Measurements from ENCODE around the gene HAPLN2.

The HAPLN2 gene

DNA sequence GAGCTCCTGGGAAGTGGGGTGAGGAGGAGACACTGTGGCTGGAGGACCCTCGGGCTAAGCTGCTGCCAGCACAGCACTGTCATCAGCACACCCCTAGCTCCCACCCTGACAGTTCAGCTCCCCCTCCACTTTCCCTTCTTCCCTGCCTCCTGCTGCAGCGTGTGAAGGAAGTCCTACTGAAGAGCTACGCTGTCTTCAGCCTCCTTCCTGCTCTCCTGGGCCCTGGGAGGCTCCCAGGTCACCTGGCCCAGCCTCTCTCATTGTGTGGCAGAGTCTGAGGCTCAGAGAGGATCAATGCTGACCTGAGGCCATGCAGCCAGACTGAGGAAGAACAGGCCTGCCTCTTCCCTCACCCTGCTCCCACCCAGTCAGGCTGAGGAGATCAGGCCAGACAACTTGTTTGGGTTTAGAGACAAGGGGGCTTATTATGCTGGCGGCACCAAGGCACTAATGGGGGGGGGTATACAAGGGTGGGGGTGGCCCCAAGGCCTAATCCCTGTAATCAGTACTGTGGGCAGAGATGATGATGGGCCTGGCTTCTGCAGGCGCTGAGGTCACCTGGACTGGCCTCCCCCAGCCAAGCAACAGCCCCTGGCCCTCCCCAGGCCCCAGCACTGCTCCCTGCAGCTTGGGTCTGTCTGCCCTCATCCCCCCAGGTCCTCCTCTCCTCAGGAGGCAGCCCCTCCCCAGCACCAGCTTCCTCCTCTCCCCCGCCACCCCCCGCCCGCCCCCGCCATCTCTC is 48.9 kb downstream of the HAPLN2 start:
- H4K8ac ChIP-seq (ENCODE audit: low read depth, low read length): no peak overlapping the region
- no CpG with 5 or more reads among the region's 9 CpGs for WGBS, 2 donors (ENCODE audit: extremely low coverage in 2 of 2, insufficient read length in 2 of 2, insufficient replicate concordance in 1 of 2)
- peak overlapping the region; percentile 20 for H3K4me2 ChIP-seq (ENCODE audit: insufficient read depth, low read length, poor library complexity, severe bottlenecking)
- peak overlapping the region; percentile 2 for H3K14ac ChIP-seq (ENCODE audit: low read length)
- peak overlapping the region; percentile 40 for H2BK5ac ChIP-seq (ENCODE audit: low read length)
- no peak overlapping the region for H2AFZ ChIP-seq (ENCODE audit: low read length)
- no peak for DNase-seq (ENCODE audit: low spot score)
- H3K23ac ChIP-seq (ENCODE audit: low read depth, low read length, poor library complexity): peak overlapping the region; percentile 44
- H2BK12ac ChIP-seq (ENCODE audit: low read length): no peak overlapping the region
- no peak overlapping the region for H4K91ac ChIP-seq (ENCODE audit: low read depth, low read length, poor library complexity)
- peak overlapping the region; percentile 60 for H2BK15ac ChIP-seq (ENCODE audit: low read length)
- H3K18ac ChIP-seq (ENCODE audit: low read length): peak overlapping the region; percentile 95
- H3K9ac ChIP-seq (ENCODE audit: low read depth, low read length, poor library complexity): peak overlapping the region; percentile 73
- H3K9me3 ChIP-seq (replicated peaks in 1 of 2; ENCODE audit: control insufficient read depth in 2 of 2, insufficient read depth in 1 of 2, low read depth in 1 of 2, low read length in 2 of 2): peaks cover 2 to 10% of the 10 kb centered on the region in 2 donors
- peaks cover 69 to 74% of the 10 kb centered on the region in 2 donors for H3K4me1 ChIP-seq (ENCODE audit: control insufficient read depth in 2 of 2, insufficient read depth in 1 of 2, low read depth in 1 of 2, low read length in 2 of 2)
- no peak overlapping the region for H3K4ac ChIP-seq (ENCODE audit: low read length)
- H3K27me3 ChIP-seq (ENCODE audit: control insufficient read depth in 3 of 3, insufficient read depth in 3 of 3, low read depth in 1 of 3, low read length in 3 of 3): no peaks in the 10 kb centered on the region
- no peak overlapping the region for H3K4me3 ChIP-seq (ENCODE audit: low read length in 2 of 2)
- H3K79me1 ChIP-seq (ENCODE audit: low read depth, low read length): peaks cover 6% of the 10 kb centered on the region
- H3K27ac ChIP-seq (replicated peaks; ENCODE audit: low read length): peak overlapping the region; percentile 61
- H2AK5ac ChIP-seq (ENCODE audit: low read depth, low read length): peak overlapping the region; percentile 87
- peaks cover 23 to 24% of the 10 kb centered on the region in 2 donors for H3K36me3 ChIP-seq (replicated peaks in 1 of 2; ENCODE audit: control insufficient read depth in 2 of 2, insufficient read depth in 2 of 2, low read length in 2 of 2)
- H2BK120ac ChIP-seq (ENCODE audit: low read depth, low read length): no peak overlapping the region

- H3K23ac ChIP-seq (ENCODE audit: low read depth, low read length, poor library complexity): peak overlapping the region; percentile 70
- peak overlapping the region; percentile 22 for H3K14ac ChIP-seq (ENCODE audit: low read length)
- no peaks in the 10 kb centered on the region for H3K27me3 ChIP-seq (ENCODE audit: control insufficient read depth in 3 of 3, insufficient read depth in 3 of 3, low read depth in 1 of 3, low read length in 3 of 3)
- WGBS, 2 donors (ENCODE audit: extremely low coverage in 2 of 2, insufficient read length in 2 of 2, insufficient replicate concordance in 1 of 2): no CpG with 5 or more reads among the region's 17 CpGs
- no peak overlapping the region for H4K8ac ChIP-seq (ENCODE audit: low read depth, low read length)
- peak overlapping the region; percentile 20 for H3K4me2 ChIP-seq (ENCODE audit: insufficient read depth, low read length, poor library complexity, severe bottlenecking)
- no peak overlapping the region for H2BK120ac ChIP-seq (ENCODE audit: low read depth, low read length)
- H4K91ac ChIP-seq (ENCODE audit: low read depth, low read length, poor library complexity): peak overlapping the region; percentile 19
- peak overlapping the region; percentile 76 for H2BK12ac ChIP-seq (ENCODE audit: low read length)
- peaks cover 8% of the 10 kb centered on the region for H3K79me1 ChIP-seq (ENCODE audit: low read depth, low read length)
- peaks cover 64 to 70% of the 10 kb centered on the region in 2 donors for H3K4me1 ChIP-seq (ENCODE audit: control insufficient read depth in 2 of 2, insufficient read depth in 1 of 2, low read depth in 1 of 2, low read length in 2 of 2)
- H3K4me3 ChIP-seq (ENCODE audit: low read length in 2 of 2): no peak overlapping the region
- H2BK5ac ChIP-seq (ENCODE audit: low read length): peak overlapping the region; percentile 40
- peaks cover 24 to 28% of the 10 kb centered on the region in 2 donors for H3K36me3 ChIP-seq (replicated peaks in 1 of 2; ENCODE audit: control insufficient read depth in 2 of 2, insufficient read depth in 2 of 2, low read length in 2 of 2)
- H3K9me3 ChIP-seq (replicated peaks in 1 of 2; ENCODE audit: control insufficient read depth in 2 of 2, insufficient read depth in 1 of 2, low read depth in 1 of 2, low read length in 2 of 2): peaks cover 2 to 10% of the 10 kb centered on the region in 2 donors
- peak overlapping the region; percentile 93 for H3K18ac ChIP-seq (ENCODE audit: low read length)
- H2AFZ ChIP-seq (ENCODE audit: low read length): no peak overlapping the region
- no peak for DNase-seq (ENCODE audit: low spot score)
- H2BK15ac ChIP-seq (ENCODE audit: low read length): peak overlapping the region; percentile 60
- H3K4ac ChIP-seq (ENCODE audit: low read length): peak overlapping the region; percentile 23
- peak overlapping the region; percentile 54 for H3K9ac ChIP-seq (ENCODE audit: low read depth, low read length, poor library complexity)
- peak overlapping the region; percentile 87 for H2AK5ac ChIP-seq (ENCODE audit: low read depth, low read length)
- H3K27ac ChIP-seq (replicated peaks; ENCODE audit: low read length): peak overlapping the region; percentile 61
Observed at GRCh38 chr1:156668801-156669637, 49.8 kb downstream of the HAPLN2 start.

- peak overlapping the region; percentile 61 for H3K27ac ChIP-seq (replicated peaks; ENCODE audit: low read length)
- peaks cover 64 to 70% of the 10 kb centered on the region in 2 donors for H3K4me1 ChIP-seq (ENCODE audit: control insufficient read depth in 2 of 2, insufficient read depth in 1 of 2, low read depth in 1 of 2, low read length in 2 of 2)
Observed at GRCh38 chr1:156669794-156670193, 50.6 kb downstream of the HAPLN2 start.

DNA sequence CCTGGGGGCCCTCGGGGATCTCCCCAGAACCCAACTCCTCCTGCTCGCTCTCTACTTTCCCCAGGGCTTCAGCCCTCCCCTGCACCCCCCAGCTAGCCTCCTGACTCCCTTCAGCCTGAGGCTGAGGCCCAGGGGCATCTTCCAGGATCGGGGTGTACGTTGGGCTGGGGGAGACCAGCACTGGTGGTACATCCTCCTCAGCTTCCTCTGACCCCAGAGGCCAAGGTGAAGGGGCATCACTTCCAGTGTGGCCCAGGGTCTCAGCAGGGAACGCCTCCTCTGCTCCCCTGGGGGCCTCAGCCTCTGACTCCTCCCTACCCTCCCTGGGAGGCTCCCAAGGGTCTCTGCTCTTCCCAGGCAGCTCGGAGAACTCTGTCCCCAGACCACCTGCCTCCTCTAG is 51.1 kb downstream of the HAPLN2 start:
- Histone ChIP-seq H3K4me2 (ENCODE audit: insufficient read depth, low read length, poor library complexity, severe bottlenecking) (no peak overlapping the region), H3K4me1 (ENCODE audit: control insufficient read depth in 2 of 2, insufficient read depth in 1 of 2, low read depth in 1 of 2, low read length in 2 of 2) (peaks cover 63 to 71% of the 10 kb centered on the region in 2 donors), H2AFZ (ENCODE audit: low read length) (no peak overlapping the region), H3K4me3 (ENCODE audit: low read length in 2 of 2) (no peak overlapping the region), H3K23ac (ENCODE audit: low read depth, low read length, poor library complexity) (no peak overlapping the region), H3K27me3 (ENCODE audit: control insufficient read depth in 3 of 3, insufficient read depth in 3 of 3, low read depth in 1 of 3, low read length in 3 of 3) (no peaks in the 10 kb centered on the region), H3K9ac (ENCODE audit: low read depth, low read length, poor library complexity) (no peak overlapping the region), H3K18ac (ENCODE audit: low read length) (peak overlapping the region; percentile 69), H4K8ac (ENCODE audit: low read depth, low read length) (no peak overlapping the region), H3K27ac (replicated peaks; ENCODE audit: low read length) (peak overlapping the region; percentile 61), H3K36me3 (replicated peaks in 1 of 2; ENCODE audit: control insufficient read depth in 2 of 2, insufficient read depth in 2 of 2, low read length in 2 of 2) (peaks cover 35 to 41% of the 10 kb centered on the region in 2 donors), H3K4ac (ENCODE audit: low read length) (no peak overlapping the region), H2AK5ac (ENCODE audit: low read depth, low read length) (peak overlapping the region; percentile 67), H2BK15ac (ENCODE audit: low read length) (no peak overlapping the region), H3K79me1 (ENCODE audit: low read depth, low read length) (peaks cover 15% of the 10 kb centered on the region), H3K9me3 (replicated peaks in 1 of 2; ENCODE audit: control insufficient read depth in 2 of 2, insufficient read depth in 1 of 2, low read depth in 1 of 2, low read length in 2 of 2) (peaks cover 2 to 10% of the 10 kb centered on the region in 2 donors), H2BK5ac (ENCODE audit: low read length) (peak overlapping the region; percentile 56), H4K91ac (ENCODE audit: low read depth, low read length, poor library complexity) (no peak overlapping the region), H3K14ac (ENCODE audit: low read length) (no peak overlapping the region), H2BK12ac (ENCODE audit: low read length) (no peak overlapping the region), H2BK120ac (ENCODE audit: low read depth, low read length) (no peak overlapping the region)
- DNase-seq (ENCODE audit: low spot score): no peak
- no CpG with 5 or more reads among the region's 6 CpGs for WGBS, 2 donors (ENCODE audit: extremely low coverage in 2 of 2, insufficient read length in 2 of 2, insufficient replicate concordance in 1 of 2)

More at GRCh38 chr1:156669794-156670193, 50.6 kb downstream of the HAPLN2 start:
- Histone ChIP-seq H2BK5ac (ENCODE audit: low read length) (peak overlapping the region; percentile 56), H3K4me3 (ENCODE audit: low read length in 2 of 2) (no peak overlapping the region), H3K14ac (ENCODE audit: low read length) (peak overlapping the region; percentile 22), H3K9me3 (replicated peaks in 1 of 2; ENCODE audit: control insufficient read depth in 2 of 2, insufficient read depth in 1 of 2, low read depth in 1 of 2, low read length in 2 of 2) (peaks cover 2 to 10% of the 10 kb centered on the region in 2 donors), H3K27me3 (ENCODE audit: control insufficient read depth in 3 of 3, insufficient read depth in 3 of 3, low read depth in 1 of 3, low read length in 3 of 3) (no peaks in the 10 kb centered on the region), H4K8ac (ENCODE audit: low read depth, low read length) (no peak overlapping the region), H3K79me1 (ENCODE audit: low read depth, low read length) (peaks cover 11% of the 10 kb centered on the region), H3K9ac (ENCODE audit: low read depth, low read length, poor library complexity) (peak overlapping the region; percentile 37), H3K36me3 (replicated peaks in 1 of 2; ENCODE audit: control insufficient read depth in 2 of 2, insufficient read depth in 2 of 2, low read length in 2 of 2) (peaks cover 31 to 35% of the 10 kb centered on the region in 2 donors), H3K18ac (ENCODE audit: low read length) (peak overlapping the region; percentile 69), H3K4me2 (ENCODE audit: insufficient read depth, low read length, poor library complexity, severe bottlenecking) (no peak overlapping the region), H3K4ac (ENCODE audit: low read length) (no peak overlapping the region), H2BK15ac (ENCODE audit: low read length) (no peak overlapping the region), H2AK5ac (ENCODE audit: low read depth, low read length) (peak overlapping the region; percentile 67), H2BK120ac (ENCODE audit: low read depth, low read length) (no peak overlapping the region), H4K91ac (ENCODE audit: low read depth, low read length, poor library complexity) (no peak overlapping the region), H2AFZ (ENCODE audit: low read length) (no peak overlapping the region), H2BK12ac (ENCODE audit: low read length) (no peak overlapping the region), H3K23ac (ENCODE audit: low read depth, low read length, poor library complexity) (no peak overlapping the region)
- DNase-seq (ENCODE audit: low spot score): no peak
- no CpG with 5 or more reads among the region's 5 CpGs for WGBS, 2 donors (ENCODE audit: extremely low coverage in 2 of 2, insufficient read length in 2 of 2, insufficient replicate concordance in 1 of 2)

All from neuronal stem cell (in vitro differentiated cells).